NB4 (cell line): ENCODE results near the gene FABP7.

ENCODE experiments used
- POLR2A ChIP-seq: IDR thresholded peaks from 2 replicates; pipeline ENCODE4 v1.6.1; 2011; ENCODE audit warnings: mild to moderate bottlenecking; ENCODE audit not compliant: insufficient read length; ENCODE audit errors: extremely low read depth
- TF ChIP-seq, protein P1 (sequence below): IDR thresholded peaks from one replicate; pipeline ENCODE4 v1.5.1; 2012; ENCODE audit warnings: low read depth, low read length

DNA sequence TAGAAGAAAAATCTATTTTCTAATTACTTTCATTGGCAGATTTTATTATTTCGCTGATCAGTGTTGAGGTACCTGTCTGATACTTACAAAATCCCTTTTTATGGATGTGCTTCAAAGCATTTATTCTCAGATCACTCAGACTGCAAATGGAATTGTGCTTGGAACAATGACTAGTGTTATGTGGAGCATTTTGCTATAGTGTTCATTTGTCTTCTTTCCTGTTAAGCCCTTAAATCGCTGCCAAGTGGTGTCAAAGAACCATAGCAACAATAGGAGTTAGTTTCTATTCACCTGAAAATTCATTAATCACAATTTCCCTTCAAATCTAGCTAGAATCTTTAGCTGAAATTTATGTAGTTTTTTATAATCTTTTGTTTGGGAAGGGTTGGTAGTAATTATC lies 39.4 kb downstream of the FABP7 start:
- TF ChIP-seq, protein P1, sequence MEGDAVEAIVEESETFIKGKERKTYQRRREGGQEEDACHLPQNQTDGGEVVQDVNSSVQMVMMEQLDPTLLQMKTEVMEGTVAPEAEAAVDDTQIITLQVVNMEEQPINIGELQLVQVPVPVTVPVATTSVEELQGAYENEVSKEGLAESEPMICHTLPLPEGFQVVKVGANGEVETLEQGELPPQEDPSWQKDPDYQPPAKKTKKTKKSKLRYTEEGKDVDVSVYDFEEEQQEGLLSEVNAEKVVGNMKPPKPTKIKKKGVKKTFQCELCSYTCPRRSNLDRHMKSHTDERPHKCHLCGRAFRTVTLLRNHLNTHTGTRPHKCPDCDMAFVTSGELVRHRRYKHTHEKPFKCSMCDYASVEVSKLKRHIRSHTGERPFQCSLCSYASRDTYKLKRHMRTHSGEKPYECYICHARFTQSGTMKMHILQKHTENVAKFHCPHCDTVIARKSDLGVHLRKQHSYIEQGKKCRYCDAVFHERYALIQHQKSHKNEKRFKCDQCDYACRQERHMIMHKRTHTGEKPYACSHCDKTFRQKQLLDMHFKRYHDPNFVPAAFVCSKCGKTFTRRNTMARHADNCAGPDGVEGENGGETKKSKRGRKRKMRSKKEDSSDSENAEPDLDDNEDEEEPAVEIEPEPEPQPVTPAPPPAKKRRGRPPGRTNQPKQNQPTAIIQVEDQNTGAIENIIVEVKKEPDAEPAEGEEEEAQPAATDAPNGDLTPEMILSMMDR = no peak
- no peak for TF ChIP-seq POLR2A
